MM.1S (cell line): ENCODE measurements around the gene DRICH1.

ENCODE experiments used
- EZH2phosphoT487 ChIP-seq: fragments of 300-600 bp; sonication (generic); IDR thresholded peaks from 2 replicates; pipeline ENCODE4 v1.6.1; 2018; ENCODE audit warnings: antibody characterized with exemption, low read length
- TF ChIP-seq, protein P1 (sequence below): fragments of 300-600 bp; sonication (generic); IDR thresholded peaks from 2 replicates; pipeline ENCODE4 v1.5.1; 2016; ENCODE audit warnings: antibody characterized with exemption, low read length, mixed read lengths

GRCh38 chr22:23571486-23571885, 60.6 kb downstream of the DRICH1 start:
- TF ChIP-seq, protein P1, sequence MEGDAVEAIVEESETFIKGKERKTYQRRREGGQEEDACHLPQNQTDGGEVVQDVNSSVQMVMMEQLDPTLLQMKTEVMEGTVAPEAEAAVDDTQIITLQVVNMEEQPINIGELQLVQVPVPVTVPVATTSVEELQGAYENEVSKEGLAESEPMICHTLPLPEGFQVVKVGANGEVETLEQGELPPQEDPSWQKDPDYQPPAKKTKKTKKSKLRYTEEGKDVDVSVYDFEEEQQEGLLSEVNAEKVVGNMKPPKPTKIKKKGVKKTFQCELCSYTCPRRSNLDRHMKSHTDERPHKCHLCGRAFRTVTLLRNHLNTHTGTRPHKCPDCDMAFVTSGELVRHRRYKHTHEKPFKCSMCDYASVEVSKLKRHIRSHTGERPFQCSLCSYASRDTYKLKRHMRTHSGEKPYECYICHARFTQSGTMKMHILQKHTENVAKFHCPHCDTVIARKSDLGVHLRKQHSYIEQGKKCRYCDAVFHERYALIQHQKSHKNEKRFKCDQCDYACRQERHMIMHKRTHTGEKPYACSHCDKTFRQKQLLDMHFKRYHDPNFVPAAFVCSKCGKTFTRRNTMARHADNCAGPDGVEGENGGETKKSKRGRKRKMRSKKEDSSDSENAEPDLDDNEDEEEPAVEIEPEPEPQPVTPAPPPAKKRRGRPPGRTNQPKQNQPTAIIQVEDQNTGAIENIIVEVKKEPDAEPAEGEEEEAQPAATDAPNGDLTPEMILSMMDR = no peak
- TF ChIP-seq EZH2phosphoT487 = no peak
